NCI-H1930 (cell line): ENCODE measurements around the gene CITED2.
A peak's percentile ranks its signal among the peaks of the same experiment; 100 is the strongest.
"Not testable (repeated sequence)": the region's sequence is repeated elsewhere in the genome, so short reads cannot be mapped to it uniquely, and the experiment has no call there.

Experiments used
- DNase-seq, 2 experiments: peaks; one replicate each; lab custom pipeline; 2025; lab: John Stamatoyannopoulos, UW

Gene CITED2

GRCh38 chr6:139364302-139364981 lies 10.0 kb downstream of the CITED2 start:
- peak; percentile 26 to 42 for DNase-seq

GRCh38 chr6:139363797-139364196 lies 10.7 kb downstream of the CITED2 start:
- not testable (repeated sequence) for DNase-seq

- not testable (repeated sequence) for DNase-seq
These were observed 11.3 kb downstream of the CITED2 start for GRCh38 chr6:139363123-139363522.

- no peak for DNase-seq
These were observed 13.2 kb downstream of the CITED2 start for GRCh38 chr6:139361211-139361610.

- DNase-seq = no peak
These were observed 17.5 kb downstream of the CITED2 start for GRCh38 chr6:139356924-139357323.

GRCh38 chr6:139355777-139356445 lies 18.5 kb downstream of the CITED2 start:
- no peak for DNase-seq

GRCh38 chr6:139355172-139355571 lies 19.3 kb downstream of the CITED2 start:
- DNase-seq = no peak

GRCh38 chr6:139354189-139354588 lies 20.3 kb downstream of the CITED2 start:
- no peak for DNase-seq

GRCh38 chr6:139349464-139350020 lies 24.9 kb downstream of the CITED2 start:
- no peak for DNase-seq

- no peak for DNase-seq
These were observed 28.1 kb downstream of the CITED2 start for GRCh38 chr6:139346392-139346791.

GRCh38 chr6:139344186-139344963 lies 30.1 kb downstream of the CITED2 start:
- DNase-seq = no peak

- no peak for DNase-seq
These were observed 31.2 kb downstream of the CITED2 start for GRCh38 chr6:139343052-139343750.

- DNase-seq = no peak
These were observed 33.4 kb downstream of the CITED2 start for GRCh38 chr6:139341060-139341459.

GRCh38 chr6:139338795-139339194 lies 35.7 kb downstream of the CITED2 start:
- no peak for DNase-seq

GRCh38 chr6:139337830-139338229 lies 36.6 kb downstream of the CITED2 start:
- DNase-seq = no peak

GRCh38 chr6:139337001-139337400 lies 37.4 kb downstream of the CITED2 start:
- DNase-seq = no peak

- no peak for DNase-seq
These were observed 38.0 kb downstream of the CITED2 start for GRCh38 chr6:139336488-139336887.

- no peak for DNase-seq
These were observed 38.8 kb downstream of the CITED2 start for GRCh38 chr6:139335447-139336210.

- DNase-seq = no peak
These were observed 39.5 kb downstream of the CITED2 start for GRCh38 chr6:139334806-139335446.

- DNase-seq = no peak
These were observed 43.5 kb downstream of the CITED2 start for GRCh38 chr6:139330826-139331500.
